VCaP (cell line): Measurements from ENCODE around the gene LPAR6.
A peak's percentile ranks its signal among the peaks of the same experiment; 100 is the strongest.

Experiments used
- H3K27ac ChIP-seq: fragments of 450-650 bp; 2 replicates; pipeline ENCODE4 v1.5.1; 2017
- CTCF ChIP-seq: fragments of 450-650 bp; conservative IDR thresholded peaks from 2 replicates; pipeline ENCODE4 v1.5.1; 2017; ENCODE audit warnings: mild to moderate bottlenecking, moderate library complexity

LPAR6 gene

GRCh38 chr13:48393030-48393697 is 19.7 kb downstream of the LPAR6 start:
- no peak for TF ChIP-seq CTCF

GRCh38 chr13:48391257-48391656 is 21.7 kb downstream of the LPAR6 start:
- no peak for TF ChIP-seq CTCF
- peak overlapping the region; percentile 62 for H3K27ac ChIP-seq

More at GRCh38 chr13:48393030-48393697, 19.7 kb downstream of the LPAR6 start:
- H3K27ac ChIP-seq, result no peak overlapping the region

GRCh38 chr13:48386816-48387215 is 26.1 kb downstream of the LPAR6 start:
- no peak overlapping the region for H3K27ac ChIP-seq
- no peak for TF ChIP-seq CTCF

GRCh38 chr13:48383384-48383783 is 29.5 kb downstream of the LPAR6 start:
- TF ChIP-seq CTCF, result no peak
- no peak overlapping the region for H3K27ac ChIP-seq

GRCh38 chr13:48380581-48380980 is 32.3 kb downstream of the LPAR6 start:
- no peak overlapping the region for H3K27ac ChIP-seq
- no peak for TF ChIP-seq CTCF

- no peak overlapping the region for H3K27ac ChIP-seq
- no peak for TF ChIP-seq CTCF
Measured at GRCh38 chr13:48377857-48378256, 35.1 kb downstream of the LPAR6 start.

- H3K27ac ChIP-seq, result no peak overlapping the region
- TF ChIP-seq CTCF, result no peak
Measured at GRCh38 chr13:48370815-48371214, 42.1 kb downstream of the LPAR6 start.
